WI38 (cell line): ENCODE results near the gene NAT10.

ENCODE experiments used
- H3K4me3 ChIP-seq: 2 replicates; pipeline ENCODE4 v1.5.1; 2011; ENCODE audit warnings: low read depth, mild to moderate bottlenecking, control low read depth, low read length
- CTCF ChIP-seq: IDR thresholded peaks from 2 replicates; pipeline ENCODE4 v1.5.1; 2012; ENCODE audit warnings: low read depth, mild to moderate bottlenecking, control low read depth, low read length

The NAT10 gene

DNA sequence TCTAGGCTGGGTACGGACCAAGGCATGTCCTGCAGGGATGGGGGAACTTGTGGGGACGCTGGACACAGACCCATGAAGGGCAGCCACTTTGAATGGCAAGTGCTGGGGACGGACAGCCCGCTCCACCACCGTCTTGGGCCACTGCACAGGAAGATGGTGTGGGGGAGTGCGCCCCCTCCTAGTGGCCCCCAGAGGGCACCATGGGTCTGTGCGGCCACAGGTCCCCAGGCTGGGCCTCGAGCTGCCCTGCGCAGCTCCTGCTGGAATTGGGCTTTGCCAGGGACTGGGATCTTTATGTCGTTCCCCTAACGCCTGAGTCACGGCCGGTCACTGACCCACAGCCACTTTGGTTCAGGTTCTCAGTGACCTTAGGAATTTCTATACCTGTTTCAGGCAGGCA lies 44.4 kb downstream of the NAT10 start:
- TF ChIP-seq CTCF = peak; percentile 30
- no peak overlapping the region for H3K4me3 ChIP-seq

- no peak overlapping the region for H3K4me3 ChIP-seq
Measured at GRCh38 chr11:34150494-34151151, 45.2 kb downstream of the NAT10 start.

DNA sequence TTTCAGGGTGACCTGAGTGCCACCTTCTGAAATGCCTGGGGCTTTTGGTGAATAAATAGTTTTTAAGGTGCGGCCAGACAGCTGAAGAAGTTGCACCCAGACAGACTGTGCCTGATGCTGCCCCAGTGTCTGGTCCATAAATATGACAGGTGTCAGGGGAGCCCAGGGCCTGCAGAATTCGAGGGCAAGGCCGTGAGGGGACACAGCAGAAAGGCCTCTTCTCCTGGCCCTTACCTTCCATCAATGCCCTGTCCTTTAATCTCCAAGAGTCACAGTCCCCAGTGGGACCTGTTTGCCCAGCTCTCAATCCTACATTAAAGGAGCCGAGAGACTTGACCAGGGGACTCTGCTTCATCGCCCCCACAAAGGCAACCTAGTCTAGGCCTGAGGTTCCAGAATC lies 45.7 kb downstream of the NAT10 start:
- no peak for TF ChIP-seq CTCF
- H3K4me3 ChIP-seq = no peak overlapping the region

More at GRCh38 chr11:34150494-34151151, 45.2 kb downstream of the NAT10 start:
- no peak for TF ChIP-seq CTCF

- TF ChIP-seq CTCF = no peak
Measured at GRCh38 chr11:34151916-34152845, 46.8 kb downstream of the NAT10 start.

DNA sequence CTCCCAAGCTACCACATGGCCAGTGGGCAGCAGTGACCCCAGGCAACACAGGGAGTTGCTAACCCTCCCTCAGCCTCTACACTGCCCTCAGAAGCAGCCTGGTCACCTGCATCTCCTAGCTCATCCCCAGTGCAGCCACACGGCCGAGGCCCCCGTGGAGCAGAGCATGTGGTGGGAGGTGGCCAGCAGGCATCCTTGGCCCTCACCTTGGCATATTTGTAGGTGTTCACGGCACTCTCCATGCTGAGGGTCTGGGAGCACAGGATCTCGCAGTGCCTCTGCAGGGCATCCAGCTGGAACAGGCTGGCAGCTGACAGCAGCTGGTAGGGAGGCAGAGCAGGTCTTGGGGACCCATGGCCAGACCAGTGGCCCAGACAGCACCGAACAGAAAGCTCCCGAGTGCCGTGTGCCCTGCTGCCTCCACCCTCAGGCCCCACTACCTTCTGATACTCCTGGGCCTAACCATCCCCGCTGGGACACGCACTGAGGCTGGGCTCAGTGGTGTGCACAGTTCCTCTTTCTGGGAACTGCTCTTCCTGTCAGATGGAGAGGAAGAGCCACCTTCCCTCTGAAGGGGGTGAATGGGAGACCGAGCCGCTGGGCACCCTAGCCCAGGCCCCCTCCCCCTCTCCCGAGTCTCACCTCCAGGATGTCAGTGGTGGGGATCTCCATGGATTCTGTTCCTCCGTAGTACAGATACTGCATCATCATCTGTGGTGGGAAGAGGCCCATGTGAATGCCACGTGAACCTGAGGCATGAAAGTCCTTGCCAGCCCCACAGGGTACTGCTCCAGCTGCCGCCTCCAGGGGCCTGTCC lies 48.8 kb downstream of the NAT10 start:
- TF ChIP-seq CTCF = no peak
- H3K4me3 ChIP-seq = no peak overlapping the region

More at GRCh38 chr11:34151916-34152845, 46.8 kb downstream of the NAT10 start:
- no peak overlapping the region for H3K4me3 ChIP-seq

GRCh38 chr11:34155057-34155756 lies 49.8 kb downstream of the NAT10 start:
- TF ChIP-seq CTCF = no peak
- H3K4me3 ChIP-seq = no peak overlapping the region
